MCF 10A (cell line): Measurements from ENCODE around the gene DEF6. TPM values are rescaled to one million over a fixed set of nuclear protein-coding genes. Genes with fewer than 3 reads are reported as not detected.

Source experiments
- BruUV-seq: library from RNA; stranded (reverse); fragments of 400-500 nt; replicated peaks from 2 replicates; lab custom pipeline; 2021; lab: Mats Ljungman, UMichigan
- CTCF ChIA-PET: fragments of 300-600 bp; sonication (Branson Sonifier 250); formaldehyde crosslinking; extraction: SDS; loops from one replicate; lab custom pipeline; 2021; ENCODE audit warnings: antibody characterized with exemption, inconsistent platforms; lab: Yijun Ruan, JAX
- POLR2A ChIA-PET: fragments of 300-600, 350-650 bp; sonication (Branson Sonifier 250); formaldehyde crosslinking; extraction: SDS; loops from one replicate; lab custom pipeline; 2020; ENCODE audit warnings: antibody characterized with exemption, inconsistent platforms; lab: Yijun Ruan, JAX
- DNase-seq: peaks from one replicate; pipeline ENCODE4 v3.0.0-alpha.2; 2018; ENCODE audit not compliant: unreplicated experiment
- H3K27ac Mint-ChIP-seq: one replicate; pipeline ENCODE4 v1.8.0; 2022; ENCODE audit warnings: mild to moderate bottlenecking, low read depth, mixed read lengths; ENCODE audit not compliant: unreplicated experiment
- H3K27me3 Mint-ChIP-seq: one replicate; pipeline ENCODE4 v1.8.0; 2022; ENCODE audit warnings: mixed read lengths; ENCODE audit not compliant: insufficient read depth, unreplicated experiment
- H3K36me3 Mint-ChIP-seq: one replicate; pipeline ENCODE4 v1.8.0; 2022; ENCODE audit warnings: mild to moderate bottlenecking, moderate library complexity, mixed read lengths; ENCODE audit not compliant: insufficient read depth, unreplicated experiment
- H3K4me1 Mint-ChIP-seq: one replicate; pipeline ENCODE4 v1.8.0; 2022; ENCODE audit warnings: mixed read lengths; ENCODE audit not compliant: insufficient read depth, unreplicated experiment
- H3K4me3 Mint-ChIP-seq: one replicate; pipeline ENCODE4 v1.8.0; 2022; ENCODE audit warnings: mild to moderate bottlenecking, moderate library complexity, mixed read lengths; ENCODE audit not compliant: unreplicated experiment
- H3K9me3 Mint-ChIP-seq: one replicate; pipeline ENCODE4 v1.8.0; 2022; ENCODE audit warnings: mixed read lengths; ENCODE audit not compliant: unreplicated experiment
- intact Hi-C: fragments of 100-400 bp; cut with micrococcal nuclease; formaldehyde crosslinking; loops from 2 replicates; pipeline ENCODE4 v1.14.1; 2022
- total RNA-seq: library from RNA; stranded (reverse); gene quantifications from 2 replicates; pipeline ENCODE4 v1.2.3, GENCODE V29; 2022
- TF ChIP-seq, protein P1 (sequence below): fragments of 200-600 bp; IDR thresholded peaks from one replicate; pipeline ENCODE4 v1.8.0; 2022; ENCODE audit warnings: antibody characterized with exemption, mild to moderate bottlenecking; ENCODE audit not compliant: unreplicated experiment

The DEF6 gene
- total RNA-seq, 1 experiment from 2014 or later, result 23.1 TPM

DNA sequence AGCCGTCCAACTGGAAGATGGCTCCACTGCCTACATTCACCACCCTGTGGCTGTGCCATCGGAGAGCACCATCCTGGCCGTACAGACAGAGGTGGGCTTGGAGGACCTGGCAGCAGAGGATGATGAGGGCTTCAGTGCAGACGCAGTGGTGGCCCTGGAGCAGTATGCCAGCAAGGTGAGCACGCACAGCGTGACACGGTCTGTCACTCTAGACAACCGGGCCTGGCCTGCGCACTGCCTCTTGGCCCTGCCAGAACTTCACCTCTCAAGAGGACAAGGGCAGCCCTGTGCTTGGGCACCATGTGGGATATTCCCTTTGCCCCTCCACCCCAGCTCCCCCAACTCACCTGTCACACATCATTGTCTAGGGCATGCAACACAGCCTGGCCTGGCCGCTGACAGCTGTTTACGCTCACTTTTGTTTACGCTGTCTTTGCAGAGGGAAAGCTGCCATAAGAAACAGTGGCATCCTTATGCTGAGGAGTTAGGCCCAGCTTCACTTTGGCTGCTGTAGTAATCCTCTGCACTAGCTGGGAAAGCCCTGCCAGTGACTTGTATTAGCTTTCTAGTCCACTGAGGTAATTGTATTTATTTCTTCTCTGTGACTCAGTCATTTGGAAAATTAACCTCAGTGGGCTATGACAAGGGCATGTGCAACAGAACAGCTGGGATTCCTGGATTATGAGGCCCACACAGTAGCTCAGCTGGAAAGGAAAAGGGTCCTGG, 9.8 kb upstream of the DEF6 start:
- H3K27me3 Mint-ChIP-seq, result no peaks in the 10 kb centered on the region
- peaks cover 52% of the 10 kb centered on the region for H3K36me3 Mint-ChIP-seq
- H3K27ac Mint-ChIP-seq, result no peak overlapping the region
- TF ChIP-seq, protein P1, sequence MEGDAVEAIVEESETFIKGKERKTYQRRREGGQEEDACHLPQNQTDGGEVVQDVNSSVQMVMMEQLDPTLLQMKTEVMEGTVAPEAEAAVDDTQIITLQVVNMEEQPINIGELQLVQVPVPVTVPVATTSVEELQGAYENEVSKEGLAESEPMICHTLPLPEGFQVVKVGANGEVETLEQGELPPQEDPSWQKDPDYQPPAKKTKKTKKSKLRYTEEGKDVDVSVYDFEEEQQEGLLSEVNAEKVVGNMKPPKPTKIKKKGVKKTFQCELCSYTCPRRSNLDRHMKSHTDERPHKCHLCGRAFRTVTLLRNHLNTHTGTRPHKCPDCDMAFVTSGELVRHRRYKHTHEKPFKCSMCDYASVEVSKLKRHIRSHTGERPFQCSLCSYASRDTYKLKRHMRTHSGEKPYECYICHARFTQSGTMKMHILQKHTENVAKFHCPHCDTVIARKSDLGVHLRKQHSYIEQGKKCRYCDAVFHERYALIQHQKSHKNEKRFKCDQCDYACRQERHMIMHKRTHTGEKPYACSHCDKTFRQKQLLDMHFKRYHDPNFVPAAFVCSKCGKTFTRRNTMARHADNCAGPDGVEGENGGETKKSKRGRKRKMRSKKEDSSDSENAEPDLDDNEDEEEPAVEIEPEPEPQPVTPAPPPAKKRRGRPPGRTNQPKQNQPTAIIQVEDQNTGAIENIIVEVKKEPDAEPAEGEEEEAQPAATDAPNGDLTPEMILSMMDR, result no peak
- POLR2A ChIA-PET, result interaction anchor here (0.9 kb wide), 1 partner anchor 167 kb away, joined by 3 read pairs; no protein-coding TSS in a partner anchor
- BruUV-seq, result no TSS peak
- no peaks in the 10 kb centered on the region for H3K9me3 Mint-ChIP-seq
- CTCF ChIA-PET, result interaction anchor here (0.6 to 1.5 kb wide), 3 partner anchors 10 to 1962 kb away, joined by 3 to 6 read pairs (median 4); partner anchors contain the start of gene DEF6
- DNase-seq, result no peak
- no peaks in the 10 kb centered on the region for H3K4me1 Mint-ChIP-seq
- intact Hi-C loops, result no loop called here
- H3K4me3 Mint-ChIP-seq, result no peak overlapping the region

DNA sequence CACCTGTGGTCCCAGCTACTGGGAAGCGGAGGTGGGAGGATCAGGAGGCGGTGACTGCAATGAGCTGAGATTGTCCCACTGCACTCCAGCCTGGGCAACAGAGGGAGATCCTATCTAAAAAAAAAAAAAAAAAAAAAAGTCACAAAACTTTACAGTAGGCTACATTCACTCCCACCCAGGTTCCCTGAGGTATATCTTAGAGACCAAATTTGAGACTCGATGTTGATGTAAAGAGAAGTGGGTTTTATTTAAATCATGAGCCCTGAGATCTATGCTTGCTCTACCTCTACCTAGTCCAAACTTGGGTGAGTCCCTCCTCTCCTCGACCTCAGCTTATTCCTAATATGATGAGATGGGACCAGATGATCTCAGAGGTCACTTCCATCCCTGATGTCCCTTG, 8.8 kb upstream of the DEF6 start:
- Mint-ChIP-seq H3K4me3 (no peak overlapping the region), H3K4me1 (no peaks in the 10 kb centered on the region), H3K9me3 (no peaks in the 10 kb centered on the region), H3K27me3 (no peaks in the 10 kb centered on the region), H3K36me3 (peaks cover 45% of the 10 kb centered on the region), H3K27ac (no peak overlapping the region)
- POLR2A ChIA-PET, result interaction anchor here (1.1 kb wide), 1 partner anchor 30 kb away, joined by 3 read pairs; the partner anchor contains the start of gene ZNF76
- intact Hi-C loops, result no loop called here
- TF ChIP-seq, protein P1, result no peak
- CTCF ChIA-PET, result interaction anchor here (0.6 to 1.5 kb wide), 3 partner anchors 9 to 183 kb away, joined by 3 to 6 read pairs (median 4); partner anchors contain the start of gene DEF6
- BruUV-seq, result no TSS peak
- no peak for DNase-seq

DNA sequence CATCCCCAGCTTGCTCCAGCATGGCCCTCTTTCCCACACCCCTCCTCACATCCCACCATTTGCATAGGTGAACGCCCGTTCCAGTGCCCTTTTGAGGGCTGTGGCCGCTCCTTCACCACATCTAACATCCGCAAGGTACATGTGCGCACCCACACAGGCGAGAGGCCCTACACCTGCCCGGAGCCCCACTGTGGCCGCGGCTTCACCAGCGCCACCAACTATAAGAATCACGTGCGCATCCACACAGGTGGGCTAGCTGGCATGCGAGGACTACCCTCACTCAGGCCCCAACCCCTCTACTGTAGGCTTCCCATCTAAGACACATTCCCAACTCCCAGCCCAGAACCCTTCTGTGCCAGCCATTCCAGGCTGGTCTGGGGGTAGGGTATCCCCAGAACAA, 6.1 kb upstream of the DEF6 start:
- no peak overlapping the region for H3K4me3 Mint-ChIP-seq
- ChIA-PET CTCF (interaction anchor here (3.1 kb wide), 1 partner anchor 157 kb away, joined by 17 read pairs; no protein-coding TSS in a partner anchor), POLR2A (no interaction called here)
- H3K27me3 Mint-ChIP-seq, result no peaks in the 10 kb centered on the region
- H3K9me3 Mint-ChIP-seq, result no peaks in the 10 kb centered on the region
- no TSS peak for BruUV-seq
- no peaks in the 10 kb centered on the region for H3K4me1 Mint-ChIP-seq
- no peak for DNase-seq
- H3K27ac Mint-ChIP-seq, result no peak overlapping the region
- intact Hi-C loops, result loop anchor here (10.0 kb wide), 1 partner anchor 293 kb away; no protein-coding TSS in a partner anchor
- TF ChIP-seq, protein P1, result no peak
- H3K36me3 Mint-ChIP-seq, result peaks cover 23% of the 10 kb centered on the region

DNA sequence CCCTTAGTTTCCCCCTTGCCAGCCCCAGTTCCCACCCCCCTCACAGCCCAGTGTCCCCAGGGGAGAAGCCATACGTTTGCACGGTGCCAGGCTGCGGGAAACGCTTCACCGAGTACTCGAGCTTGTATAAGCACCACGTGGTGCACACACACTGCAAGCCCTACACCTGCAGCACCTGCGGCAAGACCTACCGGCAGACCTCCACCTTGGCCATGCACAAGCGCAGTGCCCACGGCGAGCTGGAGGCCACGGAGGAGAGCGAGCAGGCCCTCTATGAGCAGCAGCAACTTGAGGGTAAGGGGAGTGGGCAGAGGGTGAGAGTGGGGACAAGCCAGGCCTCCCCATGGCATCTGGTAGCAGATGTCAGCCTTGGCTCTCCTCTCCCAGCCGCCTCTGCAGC, 5.1 kb upstream of the DEF6 start:
- no peaks in the 10 kb centered on the region for H3K4me1 Mint-ChIP-seq
- BruUV-seq, result no TSS peak
- intact Hi-C loops, result loop anchor here (10.0 kb wide), 1 partner anchor 292 kb away; no protein-coding TSS in a partner anchor
- peaks cover 17% of the 10 kb centered on the region for H3K36me3 Mint-ChIP-seq
- no peak for DNase-seq
- TF ChIP-seq, protein P1, result no peak
- no peaks in the 10 kb centered on the region for H3K27me3 Mint-ChIP-seq
- no peak overlapping the region for H3K27ac Mint-ChIP-seq
- ChIA-PET POLR2A (interaction anchor here (1.0 kb wide), 1 partner anchor 15 kb away, joined by 4 read pairs; no protein-coding TSS in a partner anchor), CTCF (interaction anchor here (0.7 to 3.1 kb wide), 6 partner anchors 13 to 159 kb away, joined by 4 to 17 read pairs (median 10); partner anchors contain the start of gene PPARD)
- H3K4me3 Mint-ChIP-seq, result no peak overlapping the region
- no peaks in the 10 kb centered on the region for H3K9me3 Mint-ChIP-seq
